H1 (cell line): ENCODE data around the gene ACTR6. TPM values are rescaled to one million over a fixed set of nuclear protein-coding genes. Genes with fewer than 3 reads are reported as not detected.

Experiments
- CTCF ChIA-PET: fragments of 300-600 bp; sonication (Branson Sonifier 250); formaldehyde crosslinking; loops from one replicate; lab custom pipeline; 2021; ENCODE audit not compliant: partially characterized antibody; lab: Charles Lee
- POLR2A ChIA-PET: fragments of 300-600 bp; sonication (Branson Sonifier 250); formaldehyde crosslinking; loops from one replicate; lab custom pipeline; 2021; ENCODE audit warnings: inconsistent platforms; ENCODE audit not compliant: partially characterized antibody; lab: Charles Lee
- DNase-seq, 2 experiments: peaks; one replicate each; pipeline versions ENCODE4 v3.0.0 to v3.0.0-alpha.2; 2010 to 2022; ENCODE audit warnings: low spot score in 2 of 2, low read depth in 1 of 2, mixed read lengths in 1 of 2
- FAIRE-seq: peaks from 2 replicates; lab custom pipeline; 2011; peaks lifted over from hg19 to GRCh38; lab: Jason Lieb, UNC
- H2AFZ ChIP-seq: 2 replicates; pipeline ENCODE4 v1.8.1; 2012; ENCODE audit warnings: low read length, inconsistent platforms
- H2AK5ac ChIP-seq: 2 replicates; pipeline ENCODE4 v1.6.1; 2013; ENCODE audit warnings: low read depth, low read length
- H2BK120ac ChIP-seq: replicated peaks from 2 replicates; pipeline ENCODE3; 2013; ENCODE audit warnings: low read depth, low read length, inconsistent platforms
- H2BK12ac ChIP-seq: 2 replicates; pipeline ENCODE4 v1.6.1; 2013; ENCODE audit warnings: low read depth, low read length
- H2BK15ac ChIP-seq: 2 replicates; pipeline ENCODE4 v1.6.1; 2013; ENCODE audit warnings: low read length
- H2BK20ac ChIP-seq: 2 replicates; pipeline ENCODE4 v1.6.1; 2013; ENCODE audit warnings: low read length
- H2BK5ac ChIP-seq: 2 replicates; pipeline ENCODE4 v1.6.1; 2013; ENCODE audit warnings: low read depth, low read length
- H3K14ac ChIP-seq: 2 replicates; pipeline ENCODE4 v1.6.1; 2013; ENCODE audit warnings: inconsistent platforms; ENCODE audit not compliant: insufficient read length
- H3K18ac ChIP-seq: 2 replicates; pipeline ENCODE4 v1.6.1; 2013; ENCODE audit warnings: low read length; ENCODE audit errors: extremely low read depth
- H3K23ac ChIP-seq: 2 replicates; pipeline ENCODE4 v1.6.1; 2013; ENCODE audit warnings: inconsistent platforms; ENCODE audit not compliant: insufficient read length
- H3K23me2 ChIP-seq: 2 replicates; pipeline ENCODE4 v1.6.1; 2013; ENCODE audit warnings: low read depth, low read length
- H3K27ac ChIP-seq: 2 replicates; pipeline ENCODE4 v1.6.1; 2011; ENCODE audit warnings: low read depth, low read length, inconsistent platforms
- H3K27me3 ChIP-seq, 4 experiments: replicated peaks in 1 of 4; 1 replicate in 1 of 4; 2 replicates in 3 of 4; pipeline versions ENCODE4 v1.6.1 to v1.8.1; 2011 to 2013; ENCODE audit warnings: low read length in 3 of 4, mild to moderate bottlenecking in 3 of 4, inconsistent platforms in 2 of 4, mixed read lengths in 2 of 4, moderate library complexity in 1 of 4; ENCODE audit not compliant: control insufficient read depth in 3 of 4, insufficient read depth in 3 of 4; ENCODE audit errors: extremely low read depth in 1 of 4
- H3K36me3 ChIP-seq, 4 experiments: 2 replicates each; pipeline versions ENCODE4 v1.6.1 to v1.8.1; 2011 to 2013; ENCODE audit warnings: mild to moderate bottlenecking in 4 of 4, low read length in 3 of 4, moderate library complexity in 2 of 4, control low read depth in 1 of 4, inconsistent platforms in 1 of 4; ENCODE audit not compliant: insufficient read depth in 4 of 4, control insufficient read depth in 2 of 4
- H3K4ac ChIP-seq: replicated peaks from 2 replicates; pipeline ENCODE3; 2013; ENCODE audit warnings: low read length, low read depth, mixed read lengths, inconsistent platforms; ENCODE audit not compliant: insufficient read length
- H3K4me1 ChIP-seq, 4 experiments: replicated peaks in 1 of 4; 1 replicate in 1 of 4; 2 replicates in 3 of 4; pipeline versions ENCODE4 v1.6.1 to v1.8.1; 2011 to 2013; ENCODE audit warnings: low read length in 3 of 4, inconsistent platforms in 2 of 4, mixed read lengths in 1 of 4; ENCODE audit not compliant: insufficient read depth in 4 of 4, control insufficient read depth in 3 of 4
- H3K4me2 ChIP-seq, 2 experiments: 2 replicates each; pipeline versions ENCODE4 v1.6.1 to v1.8.1; 2011 to 2013; ENCODE audit warnings: low read depth in 2 of 2, low read length in 2 of 2, control low read depth in 1 of 2, inconsistent platforms in 1 of 2, mild to moderate bottlenecking in 1 of 2; ENCODE audit not compliant: insufficient read depth in 1 of 2
- H3K4me3 ChIP-seq, 4 experiments: fragments of 200-600, 300-600 bp in 1 of 4; sonication (generic), shearing (Covaris generic), sonication (Bioruptor Twin) in 1 of 4; 2 replicates each; pipeline versions ENCODE4 v1.5.1 to v1.8.1; 2011 to 2016; ENCODE audit warnings: low read length in 4 of 4, low read depth in 3 of 4, control low read depth in 2 of 4, inconsistent platforms in 2 of 4, mild to moderate bottlenecking in 2 of 4, mixed read lengths in 1 of 4, moderate library complexity in 1 of 4; ENCODE audit not compliant: insufficient read depth in 2 of 4; ENCODE audit errors: extremely low read depth in 1 of 4
- H3K56ac ChIP-seq: replicated peaks from 2 replicates; pipeline ENCODE3; 2013; ENCODE audit warnings: low read depth, mild to moderate bottlenecking, mixed read lengths, low read length, inconsistent platforms; ENCODE audit not compliant: insufficient read length
- H3K79me1 ChIP-seq: 2 replicates; pipeline ENCODE4 v1.6.1; 2013; ENCODE audit warnings: low read depth, low read length, control low read depth
- H3K79me2 ChIP-seq, 2 experiments: 2 replicates each; pipeline versions ENCODE4 v1.6.1 to v1.8.1; 2012 to 2013; ENCODE audit warnings: low read length in 2 of 2, mild to moderate bottlenecking in 2 of 2, inconsistent platforms in 1 of 2; ENCODE audit not compliant: insufficient read depth in 2 of 2, control insufficient read depth in 1 of 2
- H3K9ac ChIP-seq, 4 experiments: replicated peaks in 1 of 4; 1 replicate in 1 of 4; 2 replicates in 3 of 4; pipeline versions ENCODE4 v1.6.1 to v1.8.1; 2011 to 2013; ENCODE audit warnings: low read depth in 3 of 4, low read length in 3 of 4, control low read depth in 2 of 4, mild to moderate bottlenecking in 2 of 4, moderate library complexity in 2 of 4, inconsistent platforms in 1 of 4; ENCODE audit errors: extremely low read depth in 1 of 4
- H3K9me3 ChIP-seq, 2 experiments: 2 replicates each; pipeline versions ENCODE4 v1.6.1 to v1.8.1; 2012 to 2013; ENCODE audit warnings: mild to moderate bottlenecking in 2 of 2, moderate library complexity in 2 of 2, control low read depth in 1 of 2, inconsistent platforms in 1 of 2, low read depth in 1 of 2, low read length in 1 of 2, mixed read lengths in 1 of 2; ENCODE audit not compliant: insufficient read depth in 2 of 2
- H4K20me1 ChIP-seq, 2 experiments: replicated peaks in 1 of 2; 2 replicates each; pipeline versions ENCODE3 to v1.8.1; 2011 to 2013; ENCODE audit warnings: inconsistent platforms in 2 of 2, low read length in 2 of 2, mild to moderate bottlenecking in 1 of 2; ENCODE audit not compliant: insufficient read depth in 2 of 2, control insufficient read depth in 1 of 2
- H4K5ac ChIP-seq: 2 replicates; pipeline ENCODE4 v1.6.1; 2013; ENCODE audit warnings: low read length, low read depth, mixed read lengths, inconsistent platforms; ENCODE audit not compliant: insufficient read length
- H4K8ac ChIP-seq: 2 replicates; pipeline ENCODE4 v1.8.0; 2013; ENCODE audit warnings: mild to moderate bottlenecking, moderate library complexity, low read length, inconsistent platforms; ENCODE audit not compliant: insufficient read depth; ENCODE audit errors: extremely low read depth
- H4K91ac ChIP-seq: replicated peaks from 2 replicates; pipeline ENCODE3; 2013; ENCODE audit warnings: low read length, mixed read lengths, inconsistent platforms; ENCODE audit not compliant: insufficient read length
- CEBPB ChIP-seq: IDR thresholded peaks from 2 replicates; pipeline ENCODE4 v1.6.1; 2012; ENCODE audit warnings: low read depth, low read length
- EGR1 ChIP-seq: IDR thresholded peaks from 2 replicates; pipeline ENCODE4 v1.6.1; 2011; ENCODE audit warnings: low read depth, low read length, borderline replicate concordance
- KDM1A ChIP-seq: fragments of 200-600, 300-600 bp; sonication (generic); IDR thresholded peaks from 2 replicates; pipeline ENCODE4 v1.7.1; 2016; ENCODE audit warnings: mild to moderate bottlenecking, low read length, borderline replicate concordance
- MAFK ChIP-seq: IDR thresholded peaks from 2 replicates; pipeline ENCODE4 v1.6.1; 2012; ENCODE audit warnings: low read depth, mild to moderate bottlenecking, improper control_type of control experiment, low read length
- SIN3A ChIP-seq, 2 experiments: IDR thresholded peaks in 1 of 2; conservative IDR thresholded peaks in 1 of 2; 2 replicates each; pipeline ENCODE4 v1.6.1; 2011 to 2012; ENCODE audit warnings: low read length in 2 of 2, improper control_type of control experiment in 1 of 2, low read depth in 1 of 2, mild to moderate bottlenecking in 1 of 2
- SP4 ChIP-seq: IDR thresholded peaks from 2 replicates; pipeline ENCODE4 v1.6.1; 2012; ENCODE audit warnings: low read length, inconsistent platforms
- TAF1 ChIP-seq: IDR thresholded peaks from 2 replicates; pipeline ENCODE4 v1.6.1; 2011; ENCODE audit warnings: mild to moderate bottlenecking, low read depth, low read length
- WGBS, 2 experiments: shearing (Covaris generic) in 1 of 2; methylation state at CpG; one replicate each; pipeline versions ENCODE4 v1.1.6 to v1.1.7; 2013 to 2015; ENCODE audit warnings: low lambda C conversion rate in 2 of 2, mixed read lengths in 2 of 2, inconsistent platforms in 1 of 2, low coverage in 1 of 2, missing lambda C conversion rate in 1 of 2; ENCODE audit not compliant: insufficient replicate concordance in 2 of 2, insufficient coverage in 1 of 2, insufficient read length in 1 of 2; ENCODE audit errors: extremely low coverage in 1 of 2, missing lambda C conversion rate in 1 of 2; 5-methylcytosine and 5-hydroxymethylcytosine counted together
- polyA plus RNA-seq, 7 experiments: library from polyadenylated mRNA; depleted of rRNA in 3 of 7; stranded (reverse) in 5 of 7; unstranded in 2 of 7; fragments of >200 nt in 5 of 7; fragments of 200-250 nt in 2 of 7; gene quantifications; 1 replicate in 5 of 7; 2 replicates in 1 of 7; 4 replicates in 1 of 7; pipeline versions ENCODE4 v1.2.1 to v1.2.3, GENCODE V29; 2011 to 2013; ENCODE audit warnings: missing spikeins in 2 of 7, mixed read lengths in 2 of 7
- total RNA-seq: library from RNA; stranded (reverse); fragmentation: NEBNext Ultra II Directional; extraction: Animal tissue kit (Norgen Biotek cat#: 25700); gene quantifications from 2 replicates; pipeline ENCODE4 v1.2.1, GENCODE V29; 2021
- TF ChIP-seq, protein P1 (sequence below): IDR thresholded peaks from 2 replicates; pipeline ENCODE4 v1.6.1; 2012; ENCODE audit warnings: inconsistent platforms
- TF ChIP-seq, protein P2 (sequence below), 3 experiments: IDR thresholded peaks; 1 replicate in 2 of 3; 2 replicates in 1 of 3; pipeline versions ENCODE4 v1.5.1 to v1.6.1; 2011; ENCODE audit warnings: low read length in 3 of 3, mild to moderate bottlenecking in 3 of 3, inconsistent platforms in 2 of 3, low read depth in 1 of 3, moderate library complexity in 1 of 3; ENCODE audit not compliant: insufficient read depth in 1 of 3; ENCODE audit errors: control extremely low read depth in 1 of 3
- TF ChIP-seq, protein P3 (sequence below): IDR thresholded peaks from 2 replicates; pipeline ENCODE4 v1.6.1; 2011; ENCODE audit warnings: low read length, improper control_type of control experiment

Gene ACTR6
- total and polyA plus RNA-seq, 2 of the 8 experiments (the other 6 are each of a cell fraction or from before 2014, with no cell fraction given): 10.2 to 36.8 TPM

DNA sequence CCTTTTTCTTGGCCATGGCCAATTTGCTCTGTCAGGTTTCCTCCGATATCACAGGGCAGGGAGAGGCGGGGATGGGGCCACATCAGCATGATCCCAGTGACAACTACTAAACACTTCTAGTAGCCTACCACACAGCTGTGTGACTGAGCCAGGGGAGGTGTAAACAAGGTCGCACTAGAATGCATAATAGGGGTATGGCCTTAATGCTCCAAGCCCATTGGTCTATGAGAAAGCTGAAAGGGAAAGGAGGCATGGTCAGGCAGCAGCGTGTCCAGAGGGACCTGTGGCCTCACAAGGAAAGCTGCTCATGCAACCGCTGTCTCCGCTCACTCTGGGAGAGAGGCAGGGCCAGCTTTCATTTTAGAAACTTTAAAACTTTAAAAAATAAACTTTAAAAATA, 27.5 kb upstream of the ACTR6 start:
- Histone ChIP-seq H2BK15ac (no peak overlapping the region), H2BK120ac (no peak overlapping the region), H2AK5ac (no peak overlapping the region), H2BK20ac (no peak overlapping the region), H3K23me2 (no peaks in the 10 kb centered on the region), H2BK12ac (no peak overlapping the region), H4K5ac (no peak overlapping the region), H3K4me2 (no peak overlapping the region), H3K27me3 (no peaks in the 10 kb centered on the region), H4K91ac (no peak overlapping the region), H4K20me1 (no peaks in the 10 kb centered on the region), H3K14ac (no peak overlapping the region), H3K18ac (no peak overlapping the region), H3K9me3 (no peaks in the 10 kb centered on the region), H3K79me1 (no peaks in the 10 kb centered on the region), H2AFZ (no peak overlapping the region), H3K36me3 (peaks cover 0 to 8% (median 0%) of the 10 kb centered on the region in 4 experiments; a peak in 3 of 8 replicates), H3K23ac (no peak overlapping the region), H3K4me3 (no peak overlapping the region), H3K4me1 (no peaks in the 10 kb centered on the region), H2BK5ac (no peak overlapping the region), H3K79me2 (no peaks in the 10 kb centered on the region), H3K9ac (no peak overlapping the region), H3K27ac (no peak overlapping the region), H3K4ac (no peak overlapping the region), H3K56ac (no peak overlapping the region), H4K8ac (no peak overlapping the region)
- FAIRE-seq (no peak), DNase-seq (no peak)
- ChIA-PET CTCF (interaction anchor here (2.1 to 7.6 kb wide), 3 partner anchors 9 to 19 kb away, joined by 5 to 41 read pairs (median 10); no protein-coding TSS in a partner anchor), POLR2A (interaction anchor here (1.6 to 2.3 kb wide), 2 partner anchors 9 to 27 kb away, joined by 3 to 9 read pairs; partner anchors contain the start of gene ACTR6)
- 89% methylated on average over 6 of the region's 6 CpGs; no CpG with 5 or more reads in 1 of the 2 experiments for WGBS, 2 experiments
- TF ChIP-seq, protein P1, sequence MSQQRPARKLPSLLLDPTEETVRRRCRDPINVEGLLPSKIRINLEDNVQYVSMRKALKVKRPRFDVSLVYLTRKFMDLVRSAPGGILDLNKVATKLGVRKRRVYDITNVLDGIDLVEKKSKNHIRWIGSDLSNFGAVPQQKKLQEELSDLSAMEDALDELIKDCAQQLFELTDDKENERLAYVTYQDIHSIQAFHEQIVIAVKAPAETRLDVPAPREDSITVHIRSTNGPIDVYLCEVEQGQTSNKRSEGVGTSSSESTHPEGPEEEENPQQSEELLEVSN: no peak
- TF ChIP-seq, protein P2, sequence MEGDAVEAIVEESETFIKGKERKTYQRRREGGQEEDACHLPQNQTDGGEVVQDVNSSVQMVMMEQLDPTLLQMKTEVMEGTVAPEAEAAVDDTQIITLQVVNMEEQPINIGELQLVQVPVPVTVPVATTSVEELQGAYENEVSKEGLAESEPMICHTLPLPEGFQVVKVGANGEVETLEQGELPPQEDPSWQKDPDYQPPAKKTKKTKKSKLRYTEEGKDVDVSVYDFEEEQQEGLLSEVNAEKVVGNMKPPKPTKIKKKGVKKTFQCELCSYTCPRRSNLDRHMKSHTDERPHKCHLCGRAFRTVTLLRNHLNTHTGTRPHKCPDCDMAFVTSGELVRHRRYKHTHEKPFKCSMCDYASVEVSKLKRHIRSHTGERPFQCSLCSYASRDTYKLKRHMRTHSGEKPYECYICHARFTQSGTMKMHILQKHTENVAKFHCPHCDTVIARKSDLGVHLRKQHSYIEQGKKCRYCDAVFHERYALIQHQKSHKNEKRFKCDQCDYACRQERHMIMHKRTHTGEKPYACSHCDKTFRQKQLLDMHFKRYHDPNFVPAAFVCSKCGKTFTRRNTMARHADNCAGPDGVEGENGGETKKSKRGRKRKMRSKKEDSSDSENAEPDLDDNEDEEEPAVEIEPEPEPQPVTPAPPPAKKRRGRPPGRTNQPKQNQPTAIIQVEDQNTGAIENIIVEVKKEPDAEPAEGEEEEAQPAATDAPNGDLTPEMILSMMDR (IDR thresholded peaks at IDR 0.05; ENCODE audit: control extremely low read depth in 1 of 3, insufficient read depth in 1 of 3, low read depth in 1 of 3, low read length in 3 of 3): no peak
- TF ChIP-seq KDM1A (no peak), CEBPB (no peak), EGR1 (no peak), MAFK (no peak), SP4 (no peak), TAF1 (no peak), SIN3A (conservative IDR thresholded peaks at IDR 0.05 in 1 of 2, IDR thresholded peaks at IDR 0.05 in 1 of 2; ENCODE audit: low read depth in 1 of 2, low read length in 2 of 2) (no peak)
- TF ChIP-seq, protein P3, sequence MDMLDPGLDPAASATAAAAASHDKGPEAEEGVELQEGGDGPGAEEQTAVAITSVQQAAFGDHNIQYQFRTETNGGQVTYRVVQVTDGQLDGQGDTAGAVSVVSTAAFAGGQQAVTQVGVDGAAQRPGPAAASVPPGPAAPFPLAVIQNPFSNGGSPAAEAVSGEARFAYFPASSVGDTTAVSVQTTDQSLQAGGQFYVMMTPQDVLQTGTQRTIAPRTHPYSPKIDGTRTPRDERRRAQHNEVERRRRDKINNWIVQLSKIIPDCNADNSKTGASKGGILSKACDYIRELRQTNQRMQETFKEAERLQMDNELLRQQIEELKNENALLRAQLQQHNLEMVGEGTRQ: no peak
